Lung microvascular endothelial cell (primary cell): Measurements from ENCODE around the gene LPCAT1. TPM values are rescaled to one million over a fixed set of nuclear protein-coding genes. Genes with fewer than 3 reads are reported as not detected.

Experiments
- DNase-seq, 2 donors: peaks; one replicate each; pipeline versions ENCODE4 v3.0.0 to v3.0.0-alpha.2; 2010; ENCODE audit warnings: low read depth in 2 of 2
- total RNA-seq: library from RNA; depleted of rRNA; stranded (reverse); fragments of >200 nt; gene quantifications from 2 replicates; pipeline ENCODE4 v1.2.1, GENCODE V29; 2014

Gene LPCAT1
- total RNA-seq, 1 donor from 2014 or later: 26.2 TPM

GRCh38 chr5:1445313-1445688 lies 78.5 kb downstream of the LPCAT1 start, which contains the start of gene SLC6A3:
SLC6A3 (minus strand) TSS chr5:1445440; CDS start chr5:1443197, 2,243 bp downstream.
- DNase-seq: peak in 1 of 2 donors; percentile 41

- no peak for DNase-seq
These were observed 79.2 kb downstream of the LPCAT1 start for GRCh38 chr5:1444361-1445189.

- no peak for DNase-seq
These were observed 79.8 kb downstream of the LPCAT1 start for GRCh38 chr5:1443991-1444360.

- no peak for DNase-seq
These were observed 80.6 kb downstream of the LPCAT1 start for GRCh38 chr5:1443171-1443570.

GRCh38 chr5:1442222-1443145 lies 81.3 kb downstream of the LPCAT1 start:
- no peak for DNase-seq

- no peak for DNase-seq
These were observed 82.4 kb downstream of the LPCAT1 start for GRCh38 chr5:1441166-1441865.

GRCh38 chr5:1440098-1440493 lies 83.7 kb downstream of the LPCAT1 start:
- no peak for DNase-seq

- DNase-seq: no peak
These were observed 84.2 kb downstream of the LPCAT1 start for GRCh38 chr5:1439388-1440097.

GRCh38 chr5:1438871-1439270 lies 84.9 kb downstream of the LPCAT1 start:
- DNase-seq: no peak

- no peak for DNase-seq
These were observed 85.7 kb downstream of the LPCAT1 start for GRCh38 chr5:1437876-1438559.

GRCh38 chr5:1437226-1437829 lies 86.4 kb downstream of the LPCAT1 start:
- peak; percentile 17 to 25 for DNase-seq

GRCh38 chr5:1436681-1437080 lies 87.1 kb downstream of the LPCAT1 start:
- DNase-seq: no peak

- no peak for DNase-seq
These were observed 87.7 kb downstream of the LPCAT1 start for GRCh38 chr5:1436036-1436435.

GRCh38 chr5:1435369-1435768 lies 88.4 kb downstream of the LPCAT1 start:
- no peak for DNase-seq

- no peak for DNase-seq
These were observed 91.5 kb downstream of the LPCAT1 start for GRCh38 chr5:1432296-1432695.

GRCh38 chr5:1431896-1432295 lies 91.9 kb downstream of the LPCAT1 start:
- no peak for DNase-seq

- DNase-seq: no peak
These were observed 92.5 kb downstream of the LPCAT1 start for GRCh38 chr5:1431021-1431811.

- no peak for DNase-seq
These were observed 93.5 kb downstream of the LPCAT1 start for GRCh38 chr5:1430121-1430795.

- no peak for DNase-seq
These were observed 94.3 kb downstream of the LPCAT1 start for GRCh38 chr5:1429496-1429895.
